ENCODE results near the gene CHRNA4.

The CHRNA4 gene

DNA sequence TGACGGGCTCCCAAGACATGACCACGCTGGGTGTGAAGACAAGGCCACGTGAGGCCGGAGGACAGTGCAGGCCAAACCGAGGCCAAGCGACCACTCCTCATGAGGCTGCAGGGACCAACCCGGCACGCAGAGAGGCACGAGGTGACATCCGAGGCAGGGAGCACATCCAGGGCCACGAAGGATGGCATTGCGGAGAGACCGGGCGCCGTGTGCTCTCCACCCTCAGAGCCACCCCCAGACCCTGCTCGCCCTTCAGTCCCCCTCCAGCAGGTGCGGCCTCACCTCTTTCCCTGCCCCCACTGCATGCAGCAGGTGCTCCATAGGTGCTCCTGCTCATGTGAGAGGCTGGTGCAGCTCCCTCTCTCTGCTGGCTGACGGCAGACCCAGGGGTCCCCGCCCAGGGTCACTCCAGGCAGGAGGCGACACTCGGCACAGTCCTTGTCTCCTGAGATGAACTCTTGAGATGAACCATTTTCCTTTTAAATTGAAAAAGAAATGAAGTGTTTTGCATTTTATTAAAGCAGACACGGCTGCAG, 33.8 kb upstream of the CHRNA4 start:
- no peaks in the 10 kb centered on the region for H3K27me3 ChIP-seq (ENCODE audit: control insufficient read depth, insufficient read depth, low read length)
- H3K4me3 ChIP-seq (ENCODE audit: low read length) = no peak overlapping the region
- H3K36me3 ChIP-seq (ENCODE audit: control insufficient read depth, low read depth, low read length) = no peaks in the 10 kb centered on the region
- no peak overlapping the region for H3K9ac ChIP-seq (ENCODE audit: low read length)
- peaks cover 8% of the 10 kb centered on the region for H3K4me1 ChIP-seq (ENCODE audit: control insufficient read depth, low read depth, low read length)
- no peak overlapping the region for H3K27ac ChIP-seq (ENCODE audit: low read length)
- H3K9me3 ChIP-seq (ENCODE audit: control insufficient read depth, low read depth, low read length) = no peaks in the 10 kb centered on the region

GRCh38 chr20:63394069-63394919, 33.1 kb upstream of the CHRNA4 start:
- Histone ChIP-seq H3K9ac (ENCODE audit: low read length) (no peak overlapping the region), H3K36me3 (ENCODE audit: control insufficient read depth, low read depth, low read length) (no peaks in the 10 kb centered on the region), H3K4me1 (ENCODE audit: control insufficient read depth, low read depth, low read length) (peaks cover 8% of the 10 kb centered on the region), H3K27ac (ENCODE audit: low read length) (no peak overlapping the region), H3K4me3 (ENCODE audit: low read length) (peak overlapping the region; percentile 3), H3K9me3 (ENCODE audit: control insufficient read depth, low read depth, low read length) (no peaks in the 10 kb centered on the region), H3K27me3 (ENCODE audit: control insufficient read depth, insufficient read depth, low read length) (no peaks in the 10 kb centered on the region)

DNA sequence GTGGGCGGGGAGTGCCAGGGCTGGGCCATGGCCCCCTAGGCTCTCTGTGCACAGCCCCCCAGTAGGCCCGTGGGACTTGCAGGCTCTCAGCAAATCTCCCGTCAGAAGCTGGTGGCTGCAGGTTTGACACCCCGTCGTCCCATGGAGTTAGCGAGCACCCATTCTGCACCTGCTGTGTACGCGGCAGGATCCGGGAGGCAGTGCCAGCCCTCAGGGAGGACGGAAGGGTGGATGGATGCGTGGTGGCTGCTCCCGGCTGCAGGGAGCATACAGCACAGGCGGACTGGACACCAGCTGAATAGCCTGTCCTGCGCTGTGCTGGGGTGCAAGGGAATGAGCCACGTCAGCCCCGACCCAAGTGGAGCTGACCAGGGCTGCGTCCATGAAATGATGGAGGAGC, 32.4 kb upstream of the CHRNA4 start:
- Histone ChIP-seq H3K9me3 (ENCODE audit: control insufficient read depth, low read depth, low read length) (no peaks in the 10 kb centered on the region), H3K4me3 (ENCODE audit: low read length) (no peak overlapping the region), H3K9ac (ENCODE audit: low read length) (no peak overlapping the region), H3K27me3 (ENCODE audit: control insufficient read depth, insufficient read depth, low read length) (no peaks in the 10 kb centered on the region), H3K27ac (ENCODE audit: low read length) (no peak overlapping the region), H3K36me3 (ENCODE audit: control insufficient read depth, low read depth, low read length) (no peaks in the 10 kb centered on the region), H3K4me1 (ENCODE audit: control insufficient read depth, low read depth, low read length) (peaks cover 8% of the 10 kb centered on the region)

DNA sequence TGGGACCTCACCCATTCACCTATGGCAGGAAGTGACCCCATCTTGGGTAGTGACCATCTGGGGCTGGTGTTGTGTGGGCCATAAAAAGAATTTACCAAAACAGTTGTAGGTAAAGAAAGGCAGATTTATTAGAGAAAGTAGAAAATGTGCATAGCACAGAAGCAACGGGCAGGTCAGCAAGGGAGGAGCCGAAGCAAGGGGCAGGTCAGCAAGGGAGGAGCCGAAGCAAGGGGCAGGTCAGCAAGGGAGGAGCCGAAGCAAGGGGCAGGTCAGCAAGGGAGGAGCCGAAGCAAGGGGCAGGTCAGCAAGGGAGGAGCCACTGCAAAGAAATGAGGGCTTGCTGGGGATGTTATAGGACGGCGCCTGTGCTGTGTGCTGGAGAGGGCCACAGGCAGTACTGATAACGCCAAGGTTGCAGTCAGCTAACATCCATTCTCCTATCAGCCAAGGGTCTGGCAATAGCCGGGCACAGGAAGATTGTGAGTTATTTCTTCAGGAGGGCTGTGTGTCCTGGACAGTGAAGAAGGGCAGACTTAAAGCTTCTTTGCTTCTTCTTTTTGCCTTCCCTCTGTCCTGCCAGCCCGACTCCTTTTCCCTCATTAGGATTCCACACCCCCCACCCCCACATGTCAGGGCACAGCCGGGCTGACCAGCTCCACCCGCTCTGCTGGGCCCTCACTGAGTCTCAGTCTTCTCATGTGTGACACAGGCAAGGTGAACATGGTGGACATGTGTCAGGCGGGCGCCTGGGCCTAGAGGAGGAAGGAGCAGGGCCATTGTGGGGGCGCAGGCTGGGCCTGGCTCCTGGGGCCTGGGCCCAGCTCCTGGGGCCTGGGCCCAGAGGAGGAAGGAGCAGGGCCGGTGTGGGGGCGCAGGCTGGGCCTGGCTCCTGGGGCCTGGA, 31.6 kb upstream of the CHRNA4 start:
- Histone ChIP-seq H3K27ac (ENCODE audit: low read length) (no peak overlapping the region), H3K27me3 (ENCODE audit: control insufficient read depth, insufficient read depth, low read length) (no peaks in the 10 kb centered on the region), H3K9me3 (ENCODE audit: control insufficient read depth, low read depth, low read length) (no peaks in the 10 kb centered on the region), H3K4me3 (ENCODE audit: low read length) (no peak overlapping the region), H3K36me3 (ENCODE audit: control insufficient read depth, low read depth, low read length) (no peaks in the 10 kb centered on the region), H3K4me1 (ENCODE audit: control insufficient read depth, low read depth, low read length) (peaks cover 8% of the 10 kb centered on the region), H3K9ac (ENCODE audit: low read length) (no peak overlapping the region)

DNA sequence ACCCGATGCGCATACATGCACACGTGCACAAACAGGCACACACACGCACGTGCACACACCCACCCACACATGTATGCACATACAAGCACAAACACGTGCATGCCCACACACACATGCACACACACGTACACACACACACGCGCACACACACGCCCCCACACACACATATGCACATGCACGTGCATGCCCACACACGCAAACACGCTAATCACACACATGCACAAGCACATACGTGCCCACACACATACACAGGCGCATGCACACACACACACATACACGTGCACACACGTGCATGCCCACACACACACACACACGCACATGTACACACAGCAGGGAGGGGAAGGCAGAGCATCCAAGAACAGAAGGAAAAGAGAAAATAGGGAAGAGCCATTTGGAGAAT, 26.8 kb upstream of the CHRNA4 start:
- Histone ChIP-seq H3K9ac (ENCODE audit: low read length) (no peak overlapping the region), H3K27me3 (ENCODE audit: control insufficient read depth, insufficient read depth, low read length) (no peaks in the 10 kb centered on the region), H3K27ac (ENCODE audit: low read length) (no peak overlapping the region), H3K4me1 (ENCODE audit: control insufficient read depth, low read depth, low read length) (no peaks in the 10 kb centered on the region), H3K9me3 (ENCODE audit: control insufficient read depth, low read depth, low read length) (peaks cover 6% of the 10 kb centered on the region), H3K36me3 (ENCODE audit: control insufficient read depth, low read depth, low read length) (no peaks in the 10 kb centered on the region), H3K4me3 (ENCODE audit: low read length) (no peak overlapping the region)

DNA sequence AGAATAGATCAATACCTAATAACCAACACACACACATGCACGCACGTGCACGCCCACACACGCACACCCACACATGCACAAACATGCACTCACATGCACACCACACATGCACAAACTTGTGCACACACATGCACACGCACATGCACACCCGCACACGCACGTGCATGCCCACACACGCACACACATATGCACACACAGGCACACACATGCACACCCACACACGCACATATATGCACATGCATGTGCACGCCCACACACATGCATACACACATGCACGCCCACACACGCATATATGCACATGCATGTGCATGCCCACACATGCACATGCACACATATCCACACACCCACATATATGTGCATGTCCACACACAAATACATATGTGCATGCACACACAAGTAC, 26.2 kb upstream of the CHRNA4 start:
- H3K4me1 ChIP-seq (ENCODE audit: control insufficient read depth, low read depth, low read length) = no peaks in the 10 kb centered on the region
- H3K9ac ChIP-seq (ENCODE audit: low read length) = no peak overlapping the region
- H3K27me3 ChIP-seq (ENCODE audit: control insufficient read depth, insufficient read depth, low read length) = no peaks in the 10 kb centered on the region
- no peaks in the 10 kb centered on the region for H3K36me3 ChIP-seq (ENCODE audit: control insufficient read depth, low read depth, low read length)
- H3K27ac ChIP-seq (ENCODE audit: low read length) = no peak overlapping the region
- no peak overlapping the region for H3K4me3 ChIP-seq (ENCODE audit: low read length)
- H3K9me3 ChIP-seq (ENCODE audit: control insufficient read depth, low read depth, low read length) = peaks cover 6% of the 10 kb centered on the region

DNA sequence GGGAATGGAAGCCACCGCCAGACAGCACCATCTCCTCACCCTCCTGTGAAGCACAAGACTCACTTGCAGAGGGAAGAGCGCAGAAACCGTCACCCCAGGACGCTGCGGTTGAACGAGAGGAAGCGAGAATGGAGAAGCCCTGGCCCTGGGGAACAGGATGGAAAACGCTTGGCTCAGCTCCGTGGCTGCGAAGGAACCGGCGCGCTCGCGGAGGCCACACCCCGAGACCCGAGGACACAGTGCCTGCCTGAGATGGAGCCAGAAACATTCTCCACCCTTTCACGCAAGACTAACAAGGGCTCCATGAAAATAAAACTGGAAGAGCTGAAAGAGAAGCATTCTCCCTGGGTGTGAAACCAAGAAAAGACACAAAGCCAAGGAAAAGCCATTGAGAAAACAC, 25.3 kb upstream of the CHRNA4 start:
- Histone ChIP-seq H3K27ac (ENCODE audit: low read length) (no peak overlapping the region), H3K4me1 (ENCODE audit: control insufficient read depth, low read depth, low read length) (no peaks in the 10 kb centered on the region), H3K9me3 (ENCODE audit: control insufficient read depth, low read depth, low read length) (peaks cover 6% of the 10 kb centered on the region), H3K36me3 (ENCODE audit: control insufficient read depth, low read depth, low read length) (no peaks in the 10 kb centered on the region), H3K9ac (ENCODE audit: low read length) (no peak overlapping the region), H3K27me3 (ENCODE audit: control insufficient read depth, insufficient read depth, low read length) (no peaks in the 10 kb centered on the region), H3K4me3 (ENCODE audit: low read length) (no peak overlapping the region)

DNA sequence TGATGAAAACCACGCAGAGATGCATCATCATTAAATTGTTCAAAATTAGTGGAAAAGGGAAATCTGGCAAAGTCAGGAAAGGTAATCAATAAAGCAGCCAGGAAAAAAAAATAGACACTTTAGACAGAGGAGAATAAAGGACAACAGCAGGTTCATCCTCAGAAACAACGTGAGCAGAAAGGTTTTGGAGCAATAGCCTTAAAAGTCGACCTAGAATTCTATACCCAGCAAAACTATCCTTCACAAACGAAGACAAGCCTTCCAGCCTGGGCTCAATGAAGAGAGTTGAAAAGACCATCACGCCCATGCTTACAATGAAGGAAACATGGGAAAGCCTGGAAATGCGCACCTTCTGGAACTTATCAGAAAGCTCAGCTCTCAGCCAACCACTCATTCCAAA, 24.7 kb upstream of the CHRNA4 start:
- Histone ChIP-seq H3K4me3 (ENCODE audit: low read length) (no peak overlapping the region), H3K4me1 (ENCODE audit: control insufficient read depth, low read depth, low read length) (no peaks in the 10 kb centered on the region), H3K27me3 (ENCODE audit: control insufficient read depth, insufficient read depth, low read length) (no peaks in the 10 kb centered on the region), H3K27ac (ENCODE audit: low read length) (no peak overlapping the region), H3K9ac (ENCODE audit: low read length) (no peak overlapping the region), H3K36me3 (ENCODE audit: control insufficient read depth, low read depth, low read length) (no peaks in the 10 kb centered on the region), H3K9me3 (ENCODE audit: control insufficient read depth, low read depth, low read length) (peaks cover 6% of the 10 kb centered on the region)

DNA sequence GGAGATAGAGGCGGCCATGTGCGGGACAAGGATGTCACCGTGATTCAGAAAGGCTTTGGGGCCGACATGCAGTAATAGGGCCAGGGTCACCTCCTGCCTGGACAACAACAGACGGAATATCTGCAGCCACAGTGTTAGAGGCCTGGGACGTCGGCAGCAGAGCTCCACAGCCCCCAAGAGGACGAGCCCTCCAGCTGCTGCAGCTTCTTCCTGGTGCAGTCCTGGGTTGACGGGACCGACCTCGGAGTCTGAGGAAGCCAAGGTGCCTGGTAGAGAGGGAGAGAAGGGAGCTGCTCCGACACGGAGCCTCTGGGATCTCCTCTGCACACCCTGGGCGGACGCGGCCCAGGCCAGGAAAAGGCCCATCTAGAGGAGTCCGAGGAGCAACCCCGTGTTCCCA, 23.2 kb upstream of the CHRNA4 start:
- H3K9ac ChIP-seq (ENCODE audit: low read length) = no peak overlapping the region

GRCh38 chr20:63383556-63383955, 22.4 kb upstream of the CHRNA4 start:
- H3K4me1 ChIP-seq (ENCODE audit: control insufficient read depth, low read depth, low read length) = no peaks in the 10 kb centered on the region
- no peak overlapping the region for H3K27ac ChIP-seq (ENCODE audit: low read length)
- peaks cover 2% of the 10 kb centered on the region for H3K27me3 ChIP-seq (ENCODE audit: control insufficient read depth, insufficient read depth, low read length)
- H3K9me3 ChIP-seq (ENCODE audit: control insufficient read depth, low read depth, low read length) = peaks cover 6% of the 10 kb centered on the region
- no peaks in the 10 kb centered on the region for H3K36me3 ChIP-seq (ENCODE audit: control insufficient read depth, low read depth, low read length)
- H3K9ac ChIP-seq (ENCODE audit: low read length) = no peak overlapping the region
- no peak overlapping the region for H3K4me3 ChIP-seq (ENCODE audit: low read length)

More for the DNA sequence above, 23.2 kb upstream of the CHRNA4 start:
- Histone ChIP-seq H3K9me3 (ENCODE audit: control insufficient read depth, low read depth, low read length) (peaks cover 6% of the 10 kb centered on the region), H3K27me3 (ENCODE audit: control insufficient read depth, insufficient read depth, low read length) (no peaks in the 10 kb centered on the region), H3K36me3 (ENCODE audit: control insufficient read depth, low read depth, low read length) (no peaks in the 10 kb centered on the region), H3K4me3 (ENCODE audit: low read length) (no peak overlapping the region), H3K4me1 (ENCODE audit: control insufficient read depth, low read depth, low read length) (no peaks in the 10 kb centered on the region), H3K27ac (ENCODE audit: low read length) (no peak overlapping the region)

GRCh38 chr20:63382551-63383300, 21.6 kb upstream of the CHRNA4 start:
- no peak overlapping the region for H3K27ac ChIP-seq (ENCODE audit: low read length)
- peaks cover 10% of the 10 kb centered on the region for H3K27me3 ChIP-seq (ENCODE audit: control insufficient read depth, insufficient read depth, low read length)
- H3K9me3 ChIP-seq (ENCODE audit: control insufficient read depth, low read depth, low read length) = peaks cover 6% of the 10 kb centered on the region
- no peaks in the 10 kb centered on the region for H3K36me3 ChIP-seq (ENCODE audit: control insufficient read depth, low read depth, low read length)
- H3K4me3 ChIP-seq (ENCODE audit: low read length) = no peak overlapping the region
- peaks cover 8% of the 10 kb centered on the region for H3K4me1 ChIP-seq (ENCODE audit: control insufficient read depth, low read depth, low read length)
- no peak overlapping the region for H3K9ac ChIP-seq (ENCODE audit: low read length)
